Activated naive CD4-positive, alpha-beta T cell treated with anti-CD3 and anti-CD28 coated beads, Interleukin-2, amount 10 ng/mL, durations not matched to agents 7 days and 5 days (primary cell): ENCODE results near the gene GOLGA2.

Source experiments
- CTCF ChIA-PET: fragments of 350-600 bp; sonication (Branson Sonifier 250); formaldehyde crosslinking; loops from one replicate; lab custom pipeline; 2021; ENCODE audit warnings: antibody characterized with exemption; lab: Charles Lee
- DNase-seq: peaks from one replicate; pipeline ENCODE4 v3.0.0-alpha.2; 2020
- H3K27ac Mint-ChIP-seq: one replicate; pipeline ENCODE4 v1.8.0; 2021; ENCODE audit warnings: mild to moderate bottlenecking, moderate library complexity, mixed read lengths
- H3K27me3 Mint-ChIP-seq: one replicate; pipeline ENCODE4 v1.8.0; 2021; ENCODE audit warnings: mild to moderate bottlenecking, mixed read lengths
- H3K36me3 Mint-ChIP-seq: one replicate; pipeline ENCODE4 v1.8.0; 2021; ENCODE audit warnings: mixed read lengths
- H3K4me1 Mint-ChIP-seq: one replicate; pipeline ENCODE4 v1.8.0; 2021; ENCODE audit warnings: mixed read lengths
- H3K4me3 Mint-ChIP-seq: one replicate; pipeline ENCODE4 v1.8.0; 2021; ENCODE audit warnings: mild to moderate bottlenecking, moderate library complexity, mixed read lengths
- H3K9me3 Mint-ChIP-seq: one replicate; pipeline ENCODE4 v1.8.0; 2021; ENCODE audit warnings: mixed read lengths

GOLGA2 gene

GRCh38 chr9:128213746-128214497, 61.9 kb downstream of the GOLGA2 start:
- DNase-seq, result no peak
- no peak overlapping the region for H3K27ac Mint-ChIP-seq
- CTCF ChIA-PET, result no interaction called here

GRCh38 chr9:128211981-128212281, 63.9 kb downstream of the GOLGA2 start:
- CTCF ChIA-PET, result interaction anchor here (1.0 to 2.3 kb wide), 3 partner anchors 9 to 17 kb away, joined by 3 to 6 read pairs (median 5); partner anchors contain the start of gene DNM1
- Mint-ChIP-seq H3K9me3 (no peaks in the 10 kb centered on the region), H3K27ac (no peak overlapping the region), H3K4me1 (no peaks in the 10 kb centered on the region), H3K4me3 (no peak overlapping the region), H3K27me3 (peaks cover 78% of the 10 kb centered on the region), H3K36me3 (no peaks in the 10 kb centered on the region)
- DNase-seq, result no peak

More at GRCh38 chr9:128213746-128214497, 61.9 kb downstream of the GOLGA2 start:
- H3K4me3 Mint-ChIP-seq, result no peak overlapping the region
- H3K27me3 Mint-ChIP-seq, result peaks cover 73% of the 10 kb centered on the region
- H3K4me1 Mint-ChIP-seq, result peaks cover 12% of the 10 kb centered on the region
- H3K36me3 Mint-ChIP-seq, result no peaks in the 10 kb centered on the region
- no peaks in the 10 kb centered on the region for H3K9me3 Mint-ChIP-seq

- H3K4me3 Mint-ChIP-seq, result no peak overlapping the region
- no peaks in the 10 kb centered on the region for H3K4me1 Mint-ChIP-seq
- CTCF ChIA-PET, result interaction anchor here (0.7 to 2.3 kb wide), 4 partner anchors 8 to 151 kb away, joined by 3 to 6 read pairs (median 4); partner anchors contain the start of gene DNM1
- peaks cover 78% of the 10 kb centered on the region for H3K27me3 Mint-ChIP-seq
- DNase-seq, result no peak
- no peaks in the 10 kb centered on the region for H3K36me3 Mint-ChIP-seq
- H3K27ac Mint-ChIP-seq, result no peak overlapping the region
- no peaks in the 10 kb centered on the region for H3K9me3 Mint-ChIP-seq
These were observed 64.4 kb downstream of the GOLGA2 start for GRCh38 chr9:128211186-128211980.

- H3K9me3 Mint-ChIP-seq, result no peaks in the 10 kb centered on the region
- DNase-seq, result no peak
- H3K4me1 Mint-ChIP-seq, result peaks cover 2% of the 10 kb centered on the region
- H3K36me3 Mint-ChIP-seq, result no peaks in the 10 kb centered on the region
- H3K27ac Mint-ChIP-seq, result no peak overlapping the region
- CTCF ChIA-PET, result no interaction called here
- peaks cover 88% of the 10 kb centered on the region for H3K27me3 Mint-ChIP-seq
- H3K4me3 Mint-ChIP-seq, result no peak overlapping the region
These were observed 66.7 kb downstream of the GOLGA2 start for GRCh38 chr9:128208946-128209669.

- DNase-seq, result no peak
- Mint-ChIP-seq H3K36me3 (no peaks in the 10 kb centered on the region), H3K27ac (no peak overlapping the region), H3K4me3 (no peak overlapping the region), H3K9me3 (no peaks in the 10 kb centered on the region), H3K4me1 (peaks cover 5% of the 10 kb centered on the region), H3K27me3 (peaks cover 88% of the 10 kb centered on the region)
- CTCF ChIA-PET, result no interaction called here
These were observed 67.4 kb downstream of the GOLGA2 start for GRCh38 chr9:128208386-128208785.

GRCh38 chr9:128206916-128207910, 68.6 kb downstream of the GOLGA2 start:
- H3K4me1 Mint-ChIP-seq, result peaks cover 10% of the 10 kb centered on the region
- H3K36me3 Mint-ChIP-seq, result no peaks in the 10 kb centered on the region
- no peak overlapping the region for H3K27ac Mint-ChIP-seq
- H3K9me3 Mint-ChIP-seq, result no peaks in the 10 kb centered on the region
- CTCF ChIA-PET, result interaction anchor here (0.5 to 0.9 kb wide), 3 partner anchors 8 to 47 kb away, joined by 3 to 4 read pairs (median 3); no protein-coding TSS in a partner anchor
- peaks cover 87% of the 10 kb centered on the region for H3K27me3 Mint-ChIP-seq
- H3K4me3 Mint-ChIP-seq, result no peak overlapping the region
- no peak for DNase-seq

GRCh38 chr9:128206484-128206883, 69.3 kb downstream of the GOLGA2 start:
- Mint-ChIP-seq H3K9me3 (no peaks in the 10 kb centered on the region), H3K27ac (no peak overlapping the region), H3K36me3 (no peaks in the 10 kb centered on the region), H3K27me3 (peaks cover 80% of the 10 kb centered on the region), H3K4me1 (peaks cover 10% of the 10 kb centered on the region), H3K4me3 (no peak overlapping the region)
- CTCF ChIA-PET, result interaction anchor here (0.9 kb wide), 1 partner anchor 10 kb away, joined by 3 read pairs; no protein-coding TSS in a partner anchor
- no peak for DNase-seq
